Pancreas (tissue), 10 donors: ENCODE data around the gene CYP1A1. TPM values are rescaled to one million over a fixed set of nuclear protein-coding genes. Genes with fewer than 3 reads are reported as not detected.

ENCODE experiments used
- ATAC-seq, 4 donors: fragments of 200-7000 bp; cut with Tn5 transposase; one replicate each; pipeline versions ENCODE4 v1.8.0 to v1.9.1; 2020; ENCODE audit warnings: mild to moderate bottlenecking in 4 of 4, moderate library complexity in 4 of 4
- DNase-seq, 6 donors: peaks; one replicate each; pipeline ENCODE4 v3.0.0-alpha.2; 2020
- FAIRE-seq: peaks from 2 replicates; lab custom pipeline; 2012; peaks lifted over from hg19 to GRCh38; lab: Jason Lieb, UNC
- H3K27ac ChIP-seq, 4 donors: fragments of 200-600 bp; sonication (generic); 1 replicate in 3 of 4; 2 replicates in 1 of 4; pipeline versions ENCODE4 v1.5.0 to v1.8.0; 2020
- H3K27me3 ChIP-seq, 4 donors: fragments of 200-600 bp; one replicate each; pipeline ENCODE4 v1.8.0; 2021
- H3K36me3 ChIP-seq, 3 donors: fragments of 200-600 bp; sonication (generic) in 1 of 3; one replicate each; pipeline versions ENCODE4 v1.5.0 to v1.8.0; 2020 to 2021
- H3K4me1 ChIP-seq, 3 donors: fragments of 200-600 bp; one replicate each; pipeline ENCODE4 v1.8.0; 2021
- H3K4me3 ChIP-seq, 4 donors: fragments of 200-600 bp; sonication (generic) in 2 of 4; one replicate each; pipeline versions ENCODE4 v1.5.0 to v1.8.0; 2020 to 2021
- H3K9me3 ChIP-seq, 4 donors: fragments of 200-600 bp; one replicate each; pipeline ENCODE4 v1.8.0; 2021
- CTCF ChIP-seq, 4 donors: fragments of 200-600 bp; sonication (generic) in 3 of 4; IDR thresholded peaks; one replicate each; pipeline versions ENCODE4 v1.5.0 to v1.8.0; 2021; ENCODE audit warnings: antibody characterized with exemption in 4 of 4
- WGBS, 2 donors: extraction: QIAGEN DNeasy Blood & Tissue Kit; methylation state at CpG; one replicate each; pipeline ENCODE4 v1.1.7; 2013; 5-methylcytosine and 5-hydroxymethylcytosine counted together
- intact Hi-C, 3 donors: fragments of 100-400 bp; cut with DNase I; formaldehyde crosslinking; loops; one replicate each; pipeline versions ENCODE4 v1.11.1 to v1.14.2; 2022
- polyA plus RNA-seq, 2 donors: library from polyadenylated mRNA; stranded (reverse); fragments of 200-250 nt; gene quantifications; one replicate each; pipeline ENCODE4 v1.2.3, GENCODE V29; 2013
- total RNA-seq, 6 donors: library from RNA; stranded (reverse); fragmentation: NEBNext Ultra II Directional in 4 of 6; extraction: Animal tissue kit (Norgen Biotek cat#: 25700) in 4 of 6; gene quantifications; one replicate each; pipeline versions ENCODE4 v1.2.1 to v1.2.4, GENCODE V29; 2021 to 2023
- donor health status: healthy with polysubstance abuse.
- donor health status: DM: no; HTN: no; CAD: no; lungs with moderate emphysema.
- donor health status: DM: no; HTN: no; CAD: no.
- donor health status: control.
- donor health status: control.
- donor health status: Bipolar disorder and iron deficiency.
- donor health status: DM: yes; HTN: yes; CAD: no.
- donor health status: DM: no; HTN: no; CAD: no.
- donor health status: DM: no; HTN: no; CAD: no.
- donor health status: DM: yes; HTN: yes; CAD: no.

Gene CYP1A1
- total and polyA plus RNA-seq, 8 donors, result 0.12 to 1.1 (median 0.19) TPM; not detected in 3

DNA sequence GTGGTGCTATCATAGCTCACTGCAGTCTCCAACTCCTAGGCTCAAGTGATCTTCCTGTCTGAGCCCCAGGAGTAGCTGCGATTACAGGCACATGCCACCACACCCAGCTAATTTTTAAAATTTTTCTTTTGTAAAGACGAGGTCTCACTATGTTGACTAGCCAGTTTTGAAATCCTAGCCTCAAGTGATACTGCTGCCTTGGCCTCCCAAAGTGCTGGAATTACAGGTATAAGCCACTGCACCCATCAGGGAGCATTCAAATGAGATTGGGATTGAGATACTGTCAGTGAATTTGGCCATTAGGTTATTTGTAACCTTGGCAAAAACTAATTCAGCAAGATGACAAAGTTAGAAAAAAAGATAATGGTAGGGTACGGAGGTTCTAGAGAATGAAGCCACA lies 51.2 kb downstream of the CYP1A1 start:
- 85 to 92% methylated on average over 3 of the region's 3 CpGs for WGBS, 2 donors
- DNase-seq (no peak), FAIRE-seq (no peak), ATAC-seq (no peak)
- H3K36me3 ChIP-seq, result peaks cover 0 to 24% (median 3%) of the 10 kb centered on the region in 3 donors
- no peaks in the 10 kb centered on the region for H3K27me3 ChIP-seq
- H3K4me1 ChIP-seq, result no peaks in the 10 kb centered on the region
- intact Hi-C loops, result no loop called here
- no peak overlapping the region for H3K4me3 ChIP-seq
- H3K9me3 ChIP-seq, result no peaks in the 10 kb centered on the region
- TF ChIP-seq CTCF (IDR thresholded peaks at IDR 0.05), result no peak
- no peak overlapping the region for H3K27ac ChIP-seq

DNA sequence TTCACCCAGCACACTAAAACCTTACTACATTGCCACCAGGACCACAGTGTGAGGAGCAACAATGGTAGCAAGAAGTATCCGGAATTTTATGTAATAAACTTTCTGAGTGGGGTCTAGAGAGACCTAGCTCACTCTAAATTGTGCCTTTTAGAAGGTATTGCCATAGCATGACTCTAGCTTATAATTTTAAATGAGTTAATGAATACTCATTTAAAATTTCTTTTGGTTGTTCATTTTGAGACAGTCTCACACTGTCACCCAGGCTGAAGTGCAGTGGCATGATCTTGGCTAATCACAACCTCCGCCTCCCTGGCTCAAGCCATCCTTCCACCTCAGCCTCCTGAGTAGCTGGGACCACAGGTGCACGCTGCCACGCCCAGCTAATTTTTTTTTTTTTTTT lies 55.7 kb downstream of the CYP1A1 start:
- intact Hi-C loops, result no loop called here

More for the DNA sequence above, 55.7 kb downstream of the CYP1A1 start:
- ATAC-seq, result no peak
- Histone ChIP-seq H3K36me3 (peaks cover 0 to 27% (median 3%) of the 10 kb centered on the region in 3 donors), H3K27ac (no peak overlapping the region), H3K4me1 (peaks cover under 1 to 2% (median 1%) of the 10 kb centered on the region in 3 donors), H3K9me3 (no peaks in the 10 kb centered on the region), H3K4me3 (no peak overlapping the region), H3K27me3 (no peaks in the 10 kb centered on the region)
- 86 to 93% methylated on average over 4 of the region's 4 CpGs for WGBS, 2 donors
- no peak for FAIRE-seq
- no peak for DNase-seq
- TF ChIP-seq CTCF (IDR thresholded peaks at IDR 0.05), result no peak

Other genes starting within 250 kb of the CYP1A1 start
- gene ARID3B, start 184.3 kb downstream of the CYP1A1 start, total RNA-seq, result 1 to 10 TPM; 2.9 to 4.5 (median 3.5) TPM
- gene ARID3B, start 184.3 kb downstream of the CYP1A1 start, polyA plus RNA-seq, result 1 to 10 TPM; 4.2 to 4.8 TPM
- gene CLK3, start 109.7 kb downstream of the CYP1A1 start, total RNA-seq, result 10 to 100 TPM; 23.1 to 42.2 (median 28.7) TPM
- 10 to 100 TPM; 63.1 to 89.9 TPM for gene CLK3, start 109.7 kb downstream of the CYP1A1 start, polyA plus RNA-seq
- gene EDC3, start 29.5 kb downstream of the CYP1A1 start, total RNA-seq, result 10 to 100 TPM in 4 of 6 donors, 1 to 10 TPM in 2; 7.6 to 19.5 (median 11.5) TPM
- 10 to 100 TPM in 1 of 2 donors, 1 to 10 TPM in 1; 9.7 to 12.3 TPM for gene EDC3, start 29.5 kb downstream of the CYP1A1 start, polyA plus RNA-seq
- under 1 TPM in 1 of 6 donors, not detected in 5; 0.06 TPM for gene CYP1A2, start 23.3 kb upstream of the CYP1A1 start, total RNA-seq
- not detected for gene CYP1A2, start 23.3 kb upstream of the CYP1A1 start, polyA plus RNA-seq
- gene CSK, start 56.6 kb upstream of the CYP1A1 start, total RNA-seq, result 10 to 100 TPM in 5 of 6 donors, 1 to 10 TPM in 1; 8.5 to 35.1 (median 14.1) TPM
- 10 to 100 TPM; 18.1 to 22.3 TPM for gene CSK, start 56.6 kb upstream of the CYP1A1 start, polyA plus RNA-seq
- under 1 TPM in 1 of 6 donors, not detected in 5; 0.14 TPM for gene LMAN1L, start 87.3 kb upstream of the CYP1A1 start, total RNA-seq
- gene LMAN1L, start 87.3 kb upstream of the CYP1A1 start, polyA plus RNA-seq, result not detected
- gene CPLX3, start 101.1 kb upstream of the CYP1A1 start, total RNA-seq, result not detected
- under 1 TPM in 1 of 2 donors, not detected in 1; 0.09 TPM for gene CPLX3, start 101.1 kb upstream of the CYP1A1 start, polyA plus RNA-seq
- gene ULK3, start 117.6 kb upstream of the CYP1A1 start, total RNA-seq, result 10 to 100 TPM; 15.0 to 30.8 (median 19.6) TPM
- 10 to 100 TPM; 60.4 to 83.5 TPM for gene ULK3, start 117.6 kb upstream of the CYP1A1 start, polyA plus RNA-seq
- gene SCAMP2, start 147.8 kb upstream of the CYP1A1 start, total RNA-seq, result 10 to 100 TPM; 33.3 to 49.0 (median 34.3) TPM
- gene SCAMP2, start 147.8 kb upstream of the CYP1A1 start, polyA plus RNA-seq, result 10 to 100 TPM; 21.4 to 31.7 TPM
- gene MPI, start 164.5 kb upstream of the CYP1A1 start, total RNA-seq, result 10 to 100 TPM; 14.5 to 23.2 (median 22.3) TPM
- 10 to 100 TPM; 15.9 to 19.1 TPM for gene MPI, start 164.5 kb upstream of the CYP1A1 start, polyA plus RNA-seq
- gene FAM219B, start 181.3 kb upstream of the CYP1A1 start, total RNA-seq, result 10 to 100 TPM; 18.2 to 33.8 (median 21.2) TPM
- 10 to 100 TPM; 19.3 to 27.6 TPM for gene FAM219B, start 181.3 kb upstream of the CYP1A1 start, polyA plus RNA-seq
- gene COX5A, start 212.5 kb upstream of the CYP1A1 start, total RNA-seq, result 100 to 1,000 TPM in 2 of 6 donors, 10 to 100 TPM in 4; 76.4 to 127 (median 80.5) TPM
- gene COX5A, start 212.5 kb upstream of the CYP1A1 start, polyA plus RNA-seq, result 100 to 1,000 TPM; 103 to 107 TPM
- 1 to 10 TPM; 3.0 to 6.7 (median 4.0) TPM for gene RPP25, start 231.2 kb upstream of the CYP1A1 start, total RNA-seq
- gene RPP25, start 231.2 kb upstream of the CYP1A1 start, polyA plus RNA-seq, result 1 to 10 TPM; 5.0 to 6.7 TPM